ENCODE results near the gene INTS3.
"Not testable (repeated sequence)": the region's sequence is repeated elsewhere in the genome, so short reads cannot be mapped to it uniquely, and the experiment has no call there.

INTS3 gene

GRCh38 chr1:153778824-153779519 lies 51.1 kb downstream of the INTS3 start:
- no peak for DNase-seq (ENCODE audit: low read depth in 2 of 2)

- DNase-seq (ENCODE audit: low read depth in 2 of 2) = no peak
These were observed 52.1 kb downstream of the INTS3 start for GRCh38 chr1:153779781-153780541.

- no peak for DNase-seq (ENCODE audit: low read depth in 2 of 2)
These were observed 52.7 kb downstream of the INTS3 start for GRCh38 chr1:153780551-153780950.

- not testable (repeated sequence) for DNase-seq (ENCODE audit: low read depth in 2 of 2)
These were observed 54.8 kb downstream of the INTS3 start for GRCh38 chr1:153782648-153783047.

- peak; percentile 82 to 83 for DNase-seq (ENCODE audit: low read depth in 2 of 2)
These were observed 55.7 kb downstream of the INTS3 start for GRCh38 chr1:153783233-153784190.

- DNase-seq (ENCODE audit: low read depth in 2 of 2) = no peak
These were observed 58.4 kb downstream of the INTS3 start for GRCh38 chr1:153786038-153786790.

- DNase-seq (ENCODE audit: low read depth in 2 of 2) = no peak
These were observed 61.7 kb downstream of the INTS3 start for GRCh38 chr1:153789478-153790034.

GRCh38 chr1:153790313-153790965 lies 62.6 kb downstream of the INTS3 start:
- DNase-seq (ENCODE audit: low read depth in 2 of 2) = no peak

GRCh38 chr1:153790966-153791647 lies 63.3 kb downstream of the INTS3 start:
- DNase-seq (ENCODE audit: low read depth in 2 of 2) = no peak

GRCh38 chr1:153791648-153792253 lies 63.9 kb downstream of the INTS3 start:
- no peak for DNase-seq (ENCODE audit: low read depth in 2 of 2)

GRCh38 chr1:153792631-153793041 lies 64.8 kb downstream of the INTS3 start:
- DNase-seq (ENCODE audit: low read depth in 2 of 2) = no peak

- no peak for DNase-seq (ENCODE audit: low read depth in 2 of 2)
These were observed 65.6 kb downstream of the INTS3 start for GRCh38 chr1:153793261-153793972.

- no peak for DNase-seq (ENCODE audit: low read depth in 2 of 2)
These were observed 66.2 kb downstream of the INTS3 start for GRCh38 chr1:153793973-153794615.

GRCh38 chr1:153794624-153795329 lies 66.9 kb downstream of the INTS3 start:
- DNase-seq (ENCODE audit: low read depth in 2 of 2) = no peak

- DNase-seq (ENCODE audit: low read depth in 2 of 2) = no peak
These were observed 67.5 kb downstream of the INTS3 start for GRCh38 chr1:153795330-153795837.

- no peak for DNase-seq (ENCODE audit: low read depth in 2 of 2)
These were observed 68.3 kb downstream of the INTS3 start for GRCh38 chr1:153795934-153796785.

Data from stimulated activated CD8-positive, alpha-beta memory T cell treated with anti-CD3 and anti-CD28 coated beads, Interleukin-7, amount 100 ng/mL, for 1 hour (primary cell).